ENCODE results near the gene PRSS12.

DNA sequence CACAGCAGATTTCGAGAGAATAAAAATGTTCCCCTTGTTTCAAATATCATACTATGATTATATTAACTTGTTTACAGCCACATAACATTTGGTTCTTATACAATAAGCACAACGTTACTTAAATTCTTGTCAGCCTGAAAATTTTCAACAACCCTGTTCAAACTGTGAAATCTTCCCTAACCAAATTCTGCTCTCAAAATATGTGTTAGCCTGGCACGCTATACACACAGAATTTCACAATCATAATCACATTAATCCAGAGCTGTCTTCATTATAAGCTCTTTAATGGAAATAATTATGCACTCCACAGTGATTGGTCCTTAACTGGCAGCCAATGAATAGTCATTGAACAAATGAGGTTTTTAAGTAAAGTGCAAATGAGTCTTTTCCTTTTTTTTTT, 7.3 kb upstream of the PRSS12 start:
- TF ChIP-seq, protein P1, sequence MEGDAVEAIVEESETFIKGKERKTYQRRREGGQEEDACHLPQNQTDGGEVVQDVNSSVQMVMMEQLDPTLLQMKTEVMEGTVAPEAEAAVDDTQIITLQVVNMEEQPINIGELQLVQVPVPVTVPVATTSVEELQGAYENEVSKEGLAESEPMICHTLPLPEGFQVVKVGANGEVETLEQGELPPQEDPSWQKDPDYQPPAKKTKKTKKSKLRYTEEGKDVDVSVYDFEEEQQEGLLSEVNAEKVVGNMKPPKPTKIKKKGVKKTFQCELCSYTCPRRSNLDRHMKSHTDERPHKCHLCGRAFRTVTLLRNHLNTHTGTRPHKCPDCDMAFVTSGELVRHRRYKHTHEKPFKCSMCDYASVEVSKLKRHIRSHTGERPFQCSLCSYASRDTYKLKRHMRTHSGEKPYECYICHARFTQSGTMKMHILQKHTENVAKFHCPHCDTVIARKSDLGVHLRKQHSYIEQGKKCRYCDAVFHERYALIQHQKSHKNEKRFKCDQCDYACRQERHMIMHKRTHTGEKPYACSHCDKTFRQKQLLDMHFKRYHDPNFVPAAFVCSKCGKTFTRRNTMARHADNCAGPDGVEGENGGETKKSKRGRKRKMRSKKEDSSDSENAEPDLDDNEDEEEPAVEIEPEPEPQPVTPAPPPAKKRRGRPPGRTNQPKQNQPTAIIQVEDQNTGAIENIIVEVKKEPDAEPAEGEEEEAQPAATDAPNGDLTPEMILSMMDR (IDR thresholded peaks at IDR 0.05) = no peak
- TF ChIP-seq POLR2AphosphoS5 (IDR thresholded peaks at IDR 0.05) (no peak), POLR2A (IDR thresholded peaks at IDR 0.05) (no peak)
